ENCODE data around the gene GFY. TPM values are rescaled to one million over a fixed set of nuclear protein-coding genes. Genes with fewer than 3 reads are reported as not detected.

GFY gene
- total and polyA plus RNA-seq, 9 of the 15 experiments (the other 6 are each of a cell fraction or from before 2014, with no cell fraction given) = 0.06 to 0.40 (median 0.19) TPM; not detected in 3

- ATAC-seq = peak; percentile 95
- peak; percentile 92 to 98 (median 95) for DNase-seq (ENCODE audit: extremely low read depth in 1 of 4, low spot score in 3 of 4)
- peak within 1 kb of the TSS; percentile 95 to 100 for H3K9ac ChIP-seq (ENCODE audit: insufficient read depth in 1 of 2, low read depth in 2 of 2, low read length in 2 of 2)
- H3K79me2 ChIP-seq (ENCODE audit: control insufficient read depth, insufficient read depth, low read length) = peaks cover 58% of the 10 kb centered on the region
- no peaks in the 10 kb centered on the region for H4K20me1 ChIP-seq (replicated peaks; ENCODE audit: control insufficient read depth, insufficient read depth, low read length)
- H3K4me3 ChIP-seq = peak within 1 kb of the TSS; percentile 93
- H3K27ac ChIP-seq (ENCODE audit: extremely low read depth, low read depth, low read length) = peak within 1 kb of the TSS; percentile 100
- peak within 1 kb of the TSS; percentile 95 for H2AFZ ChIP-seq (ENCODE audit: low read depth, low read length)
- FAIRE-seq = peak; percentile 95
- peaks cover 9 to 44% of the 10 kb centered on the region in 2 experiments; a peak in 4 of 5 replicates for H3K4me1 ChIP-seq (replicated peaks in 1 of 2; ENCODE audit: control insufficient read depth in 2 of 2, insufficient read depth in 2 of 2, low read length in 2 of 2)
- ChIA-PET POLR2A (interaction anchor here (0.6 to 2.8 kb wide), 12 partner anchors 9 to 578 kb away, joined by 3 to 8 read pairs (median 4); partner anchors contain the start of genes DKKL1 and RPL13A), CTCF (ENCODE audit: low intra/inter-chr PET ratio) (interaction anchor here (0.5 to 0.7 kb wide), 2 partner anchors 125 to 219 kb away, joined by 3 read pairs; no protein-coding TSS in a partner anchor)
- H3K36me3 ChIP-seq (ENCODE audit: control insufficient read depth, insufficient read depth, low read length) = peaks cover 41% of the 10 kb centered on the region; the same call in 2 of the 3 replicates
- H3K27me3 ChIP-seq (ENCODE audit: control insufficient read depth in 2 of 2, insufficient read depth in 2 of 2, low read length in 2 of 2) = no peaks in the 10 kb centered on the region
- peak within 1 kb of the TSS; percentile 96 for H3K4me2 ChIP-seq (ENCODE audit: insufficient read depth, low read length)
- WGBS (ENCODE audit: insufficient coverage, low coverage, missing lambda C conversion rate) = 0% methylated on average over 60 of the region's 66 CpGs
- no peaks in the 10 kb centered on the region for H3K9me3 ChIP-seq (replicated peaks; ENCODE audit: control insufficient read depth, insufficient read depth, low read depth, low read length)
- no peaks in the 10 kb centered on the region for H3K9me1 ChIP-seq (ENCODE audit: control insufficient read depth, insufficient read depth, low read length)
- in situ Hi-C loops (cut with MboI) = no loop called here
- intact Hi-C loops (cut with micrococcal nuclease) = no loop called here
- no TSS peak for BruUV-seq (replicated peaks)
- TF ChIP-seq MITF (IDR thresholded peaks at IDR 0.05) (no peak), PTRF (tag; IDR thresholded peaks at IDR 0.05) (no peak), RFX5 (IDR thresholded peaks at IDR 0.05; ENCODE audit: low read depth, low read length) (no peak), GATAD2B (IDR thresholded peaks at IDR 0.05; ENCODE audit: borderline replicate concordance) (no peak), RUNX1 (IDR thresholded peaks at IDR 0.05; ENCODE audit: low read depth) (no peak), POLR2A (conservative IDR thresholded peaks at IDR 0.05) (peak; percentile 99), JUNB (CRISPR knock-in tag; conservative IDR thresholded peaks at IDR 0.05) (no peak), GTF2E2 (tag; IDR thresholded peaks at IDR 0.05) (peak; percentile 93), HOMEZ (CRISPR knock-in tag; IDR thresholded peaks at IDR 0.05) (no peak), MED1 (CRISPR knock-in tag; IDR thresholded peaks at IDR 0.05; ENCODE audit: borderline replicate concordance) (no peak), NCOA6 (IDR thresholded peaks at IDR 0.05) (no peak), EZH2 (IDR thresholded peaks at IDR 0.05; ENCODE audit: borderline replicate concordance, low read depth, low read length) (no peak), BRF2 (IDR thresholded peaks at IDR 0.05; ENCODE audit: borderline replicate concordance, insufficient read depth, insufficient read length) (no peak), ZNF79 (CRISPR knock-in tag; IDR thresholded peaks at IDR 0.05; ENCODE audit: low read depth) (no peak), SNRNP70 (optimal IDR thresholded peaks at IDR 0.05; ENCODE audit: low read depth, low read length) (no peak)
- TF ChIP-seq, protein P1, sequence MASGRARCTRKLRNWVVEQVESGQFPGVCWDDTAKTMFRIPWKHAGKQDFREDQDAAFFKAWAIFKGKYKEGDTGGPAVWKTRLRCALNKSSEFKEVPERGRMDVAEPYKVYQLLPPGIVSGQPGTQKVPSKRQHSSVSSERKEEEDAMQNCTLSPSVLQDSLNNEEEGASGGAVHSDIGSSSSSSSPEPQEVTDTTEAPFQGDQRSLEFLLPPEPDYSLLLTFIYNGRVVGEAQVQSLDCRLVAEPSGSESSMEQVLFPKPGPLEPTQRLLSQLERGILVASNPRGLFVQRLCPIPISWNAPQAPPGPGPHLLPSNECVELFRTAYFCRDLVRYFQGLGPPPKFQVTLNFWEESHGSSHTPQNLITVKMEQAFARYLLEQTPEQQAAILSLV (tag; IDR thresholded peaks at IDR 0.05) = no peak
Measured at GRCh38 chr19:49453013-49453756, 28.0 kb downstream of the GFY start, which contains the start of gene ALDH16A1. TSS of gene ALDH16A1 (plus strand) at chr19:49453225. CDS start at chr19:49453332, 107 bp downstream.
